NB4 (cell line): ENCODE data around the gene LAMB3.

Experiments
- MYC ChIP-seq: IDR thresholded peaks from 2 replicates; pipeline ENCODE4 v1.6.1; 2011; ENCODE audit warnings: low read depth, low read length
- POLR2A ChIP-seq: IDR thresholded peaks from 2 replicates; pipeline ENCODE4 v1.6.1; 2011; ENCODE audit warnings: mild to moderate bottlenecking; ENCODE audit not compliant: insufficient read length; ENCODE audit errors: extremely low read depth
- TF ChIP-seq, protein P1 (sequence below): IDR thresholded peaks from one replicate; pipeline ENCODE4 v1.5.1; 2012; ENCODE audit warnings: low read depth, low read length

DNA sequence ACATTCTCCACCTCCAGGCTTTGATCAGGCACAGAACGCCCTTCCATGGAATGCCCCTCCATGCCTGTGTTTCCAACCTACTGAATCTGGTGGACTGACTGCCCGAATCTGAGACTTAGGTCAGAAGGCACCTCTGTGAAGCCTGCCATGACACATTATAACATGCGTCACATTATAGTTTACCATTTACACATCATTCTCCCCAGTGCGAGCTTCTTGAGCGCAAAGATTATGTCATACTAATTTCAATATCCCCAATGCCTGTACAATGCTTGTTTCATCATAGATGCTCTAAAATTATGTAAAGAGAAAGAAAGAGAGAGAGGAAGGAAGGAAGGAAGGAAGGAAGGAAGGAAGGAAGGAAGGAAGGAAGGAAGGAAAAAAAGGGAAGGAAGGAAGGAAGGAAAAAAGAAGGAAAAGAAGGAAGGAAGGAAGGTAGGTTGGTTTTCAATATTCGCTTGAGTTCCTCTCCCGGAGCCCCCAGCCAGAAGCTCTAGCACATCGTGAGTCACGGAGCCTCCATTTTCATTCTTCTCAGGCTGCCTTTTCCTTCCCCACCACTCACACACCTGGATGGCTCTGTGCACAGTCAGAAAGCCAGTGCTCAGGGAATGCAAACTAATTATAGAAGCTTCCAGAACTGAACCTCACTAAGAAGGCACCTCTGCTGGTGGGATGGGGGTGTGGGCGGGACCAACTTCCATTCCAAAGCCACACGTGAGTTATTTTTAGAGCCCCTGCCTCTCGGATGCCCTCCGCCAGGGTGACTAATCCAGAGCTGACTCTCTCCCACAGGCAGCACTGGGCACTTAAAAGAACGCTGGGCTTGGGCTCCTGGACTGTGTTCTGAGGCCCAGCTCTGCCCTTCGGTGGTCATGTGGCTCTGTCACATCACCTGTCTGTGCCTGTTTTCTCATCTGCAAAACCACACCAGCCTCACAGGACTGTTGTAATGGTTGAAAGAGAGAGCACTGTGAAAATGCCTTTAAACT is 27.4 kb downstream of the LAMB3 start:
- TF ChIP-seq, protein P1, sequence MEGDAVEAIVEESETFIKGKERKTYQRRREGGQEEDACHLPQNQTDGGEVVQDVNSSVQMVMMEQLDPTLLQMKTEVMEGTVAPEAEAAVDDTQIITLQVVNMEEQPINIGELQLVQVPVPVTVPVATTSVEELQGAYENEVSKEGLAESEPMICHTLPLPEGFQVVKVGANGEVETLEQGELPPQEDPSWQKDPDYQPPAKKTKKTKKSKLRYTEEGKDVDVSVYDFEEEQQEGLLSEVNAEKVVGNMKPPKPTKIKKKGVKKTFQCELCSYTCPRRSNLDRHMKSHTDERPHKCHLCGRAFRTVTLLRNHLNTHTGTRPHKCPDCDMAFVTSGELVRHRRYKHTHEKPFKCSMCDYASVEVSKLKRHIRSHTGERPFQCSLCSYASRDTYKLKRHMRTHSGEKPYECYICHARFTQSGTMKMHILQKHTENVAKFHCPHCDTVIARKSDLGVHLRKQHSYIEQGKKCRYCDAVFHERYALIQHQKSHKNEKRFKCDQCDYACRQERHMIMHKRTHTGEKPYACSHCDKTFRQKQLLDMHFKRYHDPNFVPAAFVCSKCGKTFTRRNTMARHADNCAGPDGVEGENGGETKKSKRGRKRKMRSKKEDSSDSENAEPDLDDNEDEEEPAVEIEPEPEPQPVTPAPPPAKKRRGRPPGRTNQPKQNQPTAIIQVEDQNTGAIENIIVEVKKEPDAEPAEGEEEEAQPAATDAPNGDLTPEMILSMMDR = no peak
- no peak for TF ChIP-seq MYC
- TF ChIP-seq POLR2A = no peak
